Transverse colon (tissue), 4 donors: ENCODE results near the gene GNAO1.

Experiments
- POLR2A ChIP-seq: fragments of 450-650 bp; IDR thresholded peaks from one replicate; pipeline ENCODE4 v1.6.1; 2016; ENCODE audit warnings: antibody characterized with exemption, mild to moderate bottlenecking, moderate library complexity
- POLR2AphosphoS5 ChIP-seq, 3 donors: sonication (generic); formaldehyde crosslinking; IDR thresholded peaks; one replicate each; pipeline ENCODE4 v1.6.1; 2016; ENCODE audit warnings: antibody characterized with exemption in 3 of 3
- TF ChIP-seq, protein P1 (sequence below), 5 experiments: fragments of 200-600 bp in 3 of 5; fragments of 450-650 bp in 2 of 5; sonication (generic) in 3 of 5; IDR thresholded peaks; 1 replicate in 2 of 5; 2 replicates in 3 of 5; pipeline ENCODE4 v1.5.1; 2016 to 2017; ENCODE audit warnings: antibody characterized with exemption in 5 of 5, inconsistent platforms in 3 of 5, mild to moderate bottlenecking in 2 of 5, moderate library complexity in 1 of 5

DNA sequence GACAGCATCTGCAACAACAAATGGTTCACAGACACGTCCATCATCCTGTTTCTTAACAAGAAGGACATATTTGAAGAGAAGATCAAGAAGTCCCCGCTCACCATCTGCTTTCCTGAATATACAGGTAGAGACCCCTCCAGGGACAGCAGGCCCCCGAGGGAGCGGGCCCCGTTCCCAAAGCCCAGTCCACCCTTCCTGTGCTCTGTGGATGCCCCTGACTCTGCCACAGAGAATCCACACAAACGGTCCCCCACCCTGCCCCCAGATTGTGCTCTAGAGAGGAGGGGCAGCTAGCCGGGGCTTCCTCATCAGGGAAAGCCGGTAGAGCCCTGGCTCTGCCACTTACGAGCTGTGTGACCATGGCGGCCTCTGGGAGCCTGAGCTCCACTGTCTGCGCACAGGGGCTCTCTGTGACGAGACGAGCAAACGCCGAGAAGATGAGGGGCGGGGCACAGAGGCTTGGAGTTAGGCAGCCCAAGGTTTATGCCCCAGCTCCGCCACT is 149.6 kb downstream of the GNAO1 start:
- no peak for TF ChIP-seq POLR2A
- TF ChIP-seq, protein P1, sequence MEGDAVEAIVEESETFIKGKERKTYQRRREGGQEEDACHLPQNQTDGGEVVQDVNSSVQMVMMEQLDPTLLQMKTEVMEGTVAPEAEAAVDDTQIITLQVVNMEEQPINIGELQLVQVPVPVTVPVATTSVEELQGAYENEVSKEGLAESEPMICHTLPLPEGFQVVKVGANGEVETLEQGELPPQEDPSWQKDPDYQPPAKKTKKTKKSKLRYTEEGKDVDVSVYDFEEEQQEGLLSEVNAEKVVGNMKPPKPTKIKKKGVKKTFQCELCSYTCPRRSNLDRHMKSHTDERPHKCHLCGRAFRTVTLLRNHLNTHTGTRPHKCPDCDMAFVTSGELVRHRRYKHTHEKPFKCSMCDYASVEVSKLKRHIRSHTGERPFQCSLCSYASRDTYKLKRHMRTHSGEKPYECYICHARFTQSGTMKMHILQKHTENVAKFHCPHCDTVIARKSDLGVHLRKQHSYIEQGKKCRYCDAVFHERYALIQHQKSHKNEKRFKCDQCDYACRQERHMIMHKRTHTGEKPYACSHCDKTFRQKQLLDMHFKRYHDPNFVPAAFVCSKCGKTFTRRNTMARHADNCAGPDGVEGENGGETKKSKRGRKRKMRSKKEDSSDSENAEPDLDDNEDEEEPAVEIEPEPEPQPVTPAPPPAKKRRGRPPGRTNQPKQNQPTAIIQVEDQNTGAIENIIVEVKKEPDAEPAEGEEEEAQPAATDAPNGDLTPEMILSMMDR (IDR thresholded peaks at IDR 0.05): no peak
- no peak for TF ChIP-seq POLR2AphosphoS5 (IDR thresholded peaks at IDR 0.05)
